T-helper 1 cell treated with Interleukin-12 subunit alpha and Interleukin-12 subunit beta and Interleukin-4 antibody, amounts not matched to agents 30 μg/mL and 1 μg/mL, for 36 hours (primary cell): ENCODE results near the gene CD9.
"Not testable (repeated sequence)": the region's sequence is repeated elsewhere in the genome, so short reads cannot be mapped to it uniquely, and the experiment has no call there.

Experiments
- H3K27ac Mint-ChIP-seq: one replicate; pipeline ENCODE4 v1.8.0; 2021; ENCODE audit warnings: mild to moderate bottlenecking, mixed read lengths
- H3K27me3 Mint-ChIP-seq: one replicate; pipeline ENCODE4 v1.8.0; 2021; ENCODE audit warnings: low read depth, mixed read lengths
- H3K36me3 Mint-ChIP-seq: one replicate; pipeline ENCODE4 v1.8.0; 2021; ENCODE audit warnings: low read depth, mixed read lengths
- H3K4me1 Mint-ChIP-seq: one replicate; pipeline ENCODE4 v1.8.0; 2021; ENCODE audit warnings: low read depth, mixed read lengths
- H3K4me3 Mint-ChIP-seq: one replicate; pipeline ENCODE4 v1.8.0; 2021; ENCODE audit warnings: mild to moderate bottlenecking, moderate library complexity, mixed read lengths
- H3K9me3 Mint-ChIP-seq: one replicate; pipeline ENCODE4 v1.8.0; 2021; ENCODE audit warnings: mixed read lengths

Gene CD9

GRCh38 chr12:6200256-6201212 is at the start of gene CD9:
Gene CD9 (plus strand): TSS chr12:6200400. CDS start chr12:6200500, 100 bp downstream.
- Mint-ChIP-seq H3K27me3 (peaks cover 52% of the 10 kb centered on the region), H3K27ac (no peak within 1 kb of the TSS), H3K4me1 (peaks cover 19% of the 10 kb centered on the region)

GRCh38 chr12:6154730-6155459 is 45.3 kb upstream of the CD9 start:
- Mint-ChIP-seq H3K27ac (no peak overlapping the region), H3K9me3 (no peaks in the 10 kb centered on the region), H3K4me1 (no peaks in the 10 kb centered on the region), H3K36me3 (no peaks in the 10 kb centered on the region), H3K27me3 (peaks cover 4% of the 10 kb centered on the region), H3K4me3 (no peak overlapping the region)

More at GRCh38 chr12:6200256-6201212, at the start of gene CD9:
- H3K4me3 Mint-ChIP-seq, result peak within 1 kb of the TSS; percentile 68
- H3K9me3 Mint-ChIP-seq, result no peaks in the 10 kb centered on the region
- H3K36me3 Mint-ChIP-seq, result peaks cover 5% of the 10 kb centered on the region

- Mint-ChIP-seq H3K4me3 (no peak overlapping the region), H3K27ac (no peak overlapping the region), H3K27me3 (peaks cover 4% of the 10 kb centered on the region), H3K9me3 (no peaks in the 10 kb centered on the region), H3K36me3 (no peaks in the 10 kb centered on the region), H3K4me1 (no peaks in the 10 kb centered on the region)
Observed at GRCh38 chr12:6157482-6157881, 42.7 kb upstream of the CD9 start.

GRCh38 chr12:6158255-6158654 is 41.9 kb upstream of the CD9 start:
- Mint-ChIP-seq H3K9me3 (no peaks in the 10 kb centered on the region), H3K36me3 (no peaks in the 10 kb centered on the region), H3K4me1 (no peaks in the 10 kb centered on the region), H3K27ac (no peak overlapping the region), H3K4me3 (no peak overlapping the region), H3K27me3 (peaks cover 4% of the 10 kb centered on the region)

GRCh38 chr12:6158749-6159148 is 41.5 kb upstream of the CD9 start:
- peaks cover 4% of the 10 kb centered on the region for H3K27me3 Mint-ChIP-seq
- no peak overlapping the region for H3K4me3 Mint-ChIP-seq
- H3K27ac Mint-ChIP-seq, result no peak overlapping the region
- H3K36me3 Mint-ChIP-seq, result no peaks in the 10 kb centered on the region
- H3K9me3 Mint-ChIP-seq, result no peaks in the 10 kb centered on the region
- no peaks in the 10 kb centered on the region for H3K4me1 Mint-ChIP-seq

- not testable (repeated sequence) for H3K4me3 Mint-ChIP-seq, H3K27me3 Mint-ChIP-seq, H3K36me3 Mint-ChIP-seq, H3K27ac Mint-ChIP-seq, H3K9me3 Mint-ChIP-seq, H3K4me1 Mint-ChIP-seq
Observed at GRCh38 chr12:6159166-6160011, 40.8 kb upstream of the CD9 start.

GRCh38 chr12:6160049-6160649 is 40.1 kb upstream of the CD9 start:
- not testable (repeated sequence) for H3K4me1 Mint-ChIP-seq, H3K27me3 Mint-ChIP-seq, H3K27ac Mint-ChIP-seq, H3K4me3 Mint-ChIP-seq, H3K36me3 Mint-ChIP-seq, H3K9me3 Mint-ChIP-seq

- Mint-ChIP-seq H3K36me3 (no peaks in the 10 kb centered on the region), H3K27ac (no peak overlapping the region), H3K9me3 (no peaks in the 10 kb centered on the region), H3K4me3 (no peak overlapping the region), H3K27me3 (no peaks in the 10 kb centered on the region), H3K4me1 (no peaks in the 10 kb centered on the region)
Observed at GRCh38 chr12:6161124-6161882, 38.9 kb upstream of the CD9 start.

- H3K27me3 Mint-ChIP-seq, result peaks cover 1% of the 10 kb centered on the region
- peaks cover 13% of the 10 kb centered on the region for H3K4me1 Mint-ChIP-seq
- H3K4me3 Mint-ChIP-seq, result no peak overlapping the region
- no peaks in the 10 kb centered on the region for H3K9me3 Mint-ChIP-seq
- no peak overlapping the region for H3K27ac Mint-ChIP-seq
- H3K36me3 Mint-ChIP-seq, result no peaks in the 10 kb centered on the region
Observed at GRCh38 chr12:6163416-6164060, 36.7 kb upstream of the CD9 start.

GRCh38 chr12:6165395-6165794 is 34.8 kb upstream of the CD9 start:
- no peak overlapping the region for H3K27ac Mint-ChIP-seq
- H3K36me3 Mint-ChIP-seq, result no peaks in the 10 kb centered on the region
- H3K4me3 Mint-ChIP-seq, result no peak overlapping the region
- H3K4me1 Mint-ChIP-seq, result peaks cover 17% of the 10 kb centered on the region
- H3K9me3 Mint-ChIP-seq, result no peaks in the 10 kb centered on the region
- peaks cover 8% of the 10 kb centered on the region for H3K27me3 Mint-ChIP-seq

- no peaks in the 10 kb centered on the region for H3K9me3 Mint-ChIP-seq
- H3K36me3 Mint-ChIP-seq, result no peaks in the 10 kb centered on the region
- H3K4me1 Mint-ChIP-seq, result peaks cover 17% of the 10 kb centered on the region
- peaks cover 8% of the 10 kb centered on the region for H3K27me3 Mint-ChIP-seq
- H3K27ac Mint-ChIP-seq, result no peak overlapping the region
- H3K4me3 Mint-ChIP-seq, result no peak overlapping the region
Observed at GRCh38 chr12:6166808-6167207, 33.4 kb upstream of the CD9 start.

GRCh38 chr12:6167327-6168280 is 32.6 kb upstream of the CD9 start:
- peaks cover 8% of the 10 kb centered on the region for H3K27me3 Mint-ChIP-seq
- no peaks in the 10 kb centered on the region for H3K36me3 Mint-ChIP-seq
- H3K4me1 Mint-ChIP-seq, result peaks cover 17% of the 10 kb centered on the region
- H3K27ac Mint-ChIP-seq, result peak overlapping the region; percentile 77
- H3K4me3 Mint-ChIP-seq, result no peak overlapping the region
- H3K9me3 Mint-ChIP-seq, result no peaks in the 10 kb centered on the region
